HEK293T (cell line): Measurements from ENCODE around the gene ODF2L.

ENCODE experiments used
- CTCF ChIA-PET: fragments of 350-600 bp; formaldehyde crosslinking; extraction: SDS; loops from one replicate; lab custom pipeline; 2021; ENCODE audit warnings: antibody characterized with exemption, inconsistent platforms; lab: Yijun Ruan, JAX
- POLR2A ChIA-PET: fragments of 350-600 bp; formaldehyde crosslinking; extraction: SDS; loops from one replicate; lab custom pipeline; 2020; ENCODE audit warnings: antibody characterized with exemption, inconsistent platforms; lab: Yijun Ruan, JAX
- DNase-seq: peaks from one replicate; pipeline ENCODE4 v3.0.0; 2012; ENCODE audit warnings: mixed read lengths; ENCODE audit errors: extremely low spot score
- ARNT ChIP-seq: fragments of 450-650 bp; IDR thresholded peaks from 2 replicates; pipeline ENCODE4 v1.6.1; 2017; ENCODE audit warnings: mild to moderate bottlenecking
- BHLHE40 ChIP-seq: fragments of 450-650 bp; IDR thresholded peaks from 2 replicates; pipeline ENCODE4 v1.6.1; 2016; ENCODE audit warnings: mild to moderate bottlenecking, moderate library complexity, borderline replicate concordance
- CTBP1 ChIP-seq: fragments of 450-650 bp; IDR thresholded peaks from 2 replicates; pipeline ENCODE4 v1.6.1; 2016; ENCODE audit warnings: borderline replicate concordance
- ELF4 ChIP-seq: fragments of 450-650 bp; IDR thresholded peaks from 2 replicates; pipeline ENCODE4 v1.6.1; 2017; ENCODE audit warnings: antibody characterized with exemption
- FOXA1 ChIP-seq: fragments of 450-650 bp; IDR thresholded peaks from 2 replicates; pipeline ENCODE4 v1.6.1; 2016; ENCODE audit warnings: mild to moderate bottlenecking
- FOXK2 ChIP-seq: fragments of 450-650 bp; IDR thresholded peaks from 2 replicates; pipeline ENCODE4 v1.6.1; 2016; ENCODE audit warnings: mild to moderate bottlenecking
- FOXM1 ChIP-seq: fragments of 450-650 bp; IDR thresholded peaks from 2 replicates; pipeline ENCODE4 v1.6.1; 2017; ENCODE audit warnings: mild to moderate bottlenecking, borderline replicate concordance
- HDGF ChIP-seq: fragments of 450-650 bp; IDR thresholded peaks from 2 replicates; pipeline ENCODE4 v1.6.1; 2017; ENCODE audit warnings: antibody characterized with exemption, borderline replicate concordance
- L3MBTL2 ChIP-seq: fragments of 450-650 bp; conservative IDR thresholded peaks from 2 replicates; pipeline ENCODE4 v1.6.1; 2016; ENCODE audit warnings: mild to moderate bottlenecking
- LEF1 ChIP-seq: fragments of 450-650 bp; IDR thresholded peaks from 2 replicates; pipeline ENCODE4 v1.6.1; 2017; ENCODE audit warnings: mild to moderate bottlenecking, borderline replicate concordance
- NFRKB ChIP-seq: fragments of 450-650 bp; IDR thresholded peaks from 2 replicates; pipeline ENCODE4 v1.6.1; 2016; ENCODE audit warnings: mild to moderate bottlenecking, moderate library complexity
- SP1 ChIP-seq: fragments of 450-650 bp; IDR thresholded peaks from 2 replicates; pipeline ENCODE4 v1.6.1; 2017
- SUZ12 ChIP-seq: fragments of 450-650 bp; IDR thresholded peaks from 2 replicates; pipeline ENCODE4 v1.6.1; 2016; ENCODE audit warnings: mild to moderate bottlenecking
- TARDBP ChIP-seq: fragments of 450-650 bp; IDR thresholded peaks from 2 replicates; pipeline ENCODE4 v1.6.1; 2016
- ZNF384 ChIP-seq: fragments of 450-650 bp; IDR thresholded peaks from 2 replicates; pipeline ENCODE4 v1.6.1; 2016
- TF ChIP-seq, protein P1 (sequence below): fragments of 450-650 bp; IDR thresholded peaks from 2 replicates; pipeline ENCODE4 v1.6.1; 2016

The ODF2L gene, protein sequence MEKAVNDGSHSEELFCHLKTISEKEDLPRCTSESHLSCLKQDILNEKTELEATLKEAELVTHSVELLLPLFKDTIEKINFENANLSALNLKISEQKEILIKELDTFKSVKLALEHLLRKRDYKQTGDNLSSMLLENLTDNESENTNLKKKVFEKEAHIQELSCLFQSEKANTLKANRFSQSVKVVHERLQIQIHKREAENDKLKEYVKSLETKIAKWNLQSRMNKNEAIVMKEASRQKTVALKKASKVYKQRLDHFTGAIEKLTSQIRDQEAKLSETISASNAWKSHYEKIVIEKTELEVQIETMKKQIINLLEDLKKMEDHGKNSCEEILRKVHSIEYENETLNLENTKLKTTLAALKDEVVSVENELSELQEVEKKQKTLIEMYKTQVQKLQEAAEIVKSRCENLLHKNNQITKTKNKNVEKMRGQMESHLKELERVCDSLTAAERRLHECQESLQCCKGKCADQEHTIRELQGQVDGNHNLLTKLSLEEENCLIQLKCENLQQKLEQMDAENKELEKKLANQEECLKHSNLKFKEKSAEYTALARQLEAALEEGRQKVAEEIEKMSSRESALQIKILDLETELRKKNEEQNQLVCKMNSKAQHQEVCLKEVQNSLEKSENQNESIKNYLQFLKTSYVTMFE

DNA sequence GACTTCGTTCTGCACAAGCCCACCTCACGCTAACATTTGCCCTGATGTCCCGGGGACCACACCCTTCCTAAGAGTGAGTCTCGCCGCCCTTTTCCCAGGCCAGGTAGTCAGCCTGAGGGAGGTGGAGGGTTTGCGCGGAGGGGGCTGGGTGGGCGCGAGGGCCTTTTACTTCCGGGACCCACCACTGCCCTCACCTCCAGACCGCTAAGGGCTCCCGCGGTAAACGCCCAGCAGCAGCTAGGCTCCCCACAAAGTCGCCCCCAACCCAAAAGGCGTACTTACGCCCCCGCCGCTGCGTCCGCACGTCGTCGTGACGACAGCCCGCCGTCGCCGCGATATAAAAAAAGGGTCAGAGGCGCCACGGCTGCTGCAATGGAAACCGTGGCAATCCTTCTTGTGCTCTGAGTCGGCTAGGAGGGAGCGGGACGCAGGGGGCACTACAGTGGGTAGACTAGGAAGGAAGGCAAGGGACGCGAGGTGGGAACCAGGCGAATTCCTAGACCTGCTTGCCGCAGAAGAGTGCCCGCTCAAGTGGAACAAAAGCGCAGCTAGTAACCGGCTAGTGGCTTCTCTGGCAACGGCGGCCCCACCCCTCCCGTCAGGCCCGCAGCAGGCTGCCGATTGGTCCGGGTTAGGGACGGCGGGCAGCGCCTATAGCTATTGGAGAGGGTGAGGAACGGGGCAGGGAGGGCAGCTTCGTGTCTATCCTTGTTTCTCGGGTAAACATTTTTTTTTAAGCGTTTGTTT lies at the start of gene ODF2L:
TSS of gene ODF2L (minus strand) at position 573 of the 747 bp plus-strand sequence. CDS start 9,296 bp downstream, outside the sequence.
- ChIA-PET POLR2A (interaction anchor here (0.6 to 1.1 kb wide), 6 partner anchors 8 to 46 kb away, joined by 3 to 7 read pairs (median 4); no protein-coding TSS in a partner anchor), CTCF (no interaction called here)
- peak; percentile 91 for DNase-seq
- TF ChIP-seq ZNF384 (no peak), LEF1 (no peak), ARNT (no peak), L3MBTL2 (peak; percentile 88)

DNA sequence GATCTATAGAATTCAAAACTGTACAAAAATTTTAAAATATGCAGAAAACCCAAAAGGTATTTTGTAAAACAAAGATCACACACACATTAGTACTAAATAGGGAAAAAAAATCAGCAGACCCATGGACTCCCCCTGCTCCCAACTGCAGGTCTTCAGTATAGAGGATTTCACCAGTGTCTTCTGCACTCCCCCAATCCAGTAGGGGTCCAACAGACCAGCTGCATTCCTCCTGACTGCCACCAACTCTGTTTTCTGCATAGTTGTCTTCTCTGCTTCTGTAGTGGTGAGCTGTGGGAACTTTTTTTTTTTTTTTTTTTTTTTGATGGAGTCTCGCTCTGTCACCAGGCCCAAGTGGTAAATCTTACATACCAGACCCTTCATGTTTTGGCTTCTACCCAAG lies 49.8 kb upstream of the ODF2L start:
- ChIA-PET POLR2A (no interaction called here), CTCF (no interaction called here)
- TF ChIP-seq ELF4, result no peak
- no peak for TF ChIP-seq LEF1
- no peak for TF ChIP-seq FOXM1
- TF ChIP-seq FOXK2, result no peak
- no peak for TF ChIP-seq SUZ12
- TF ChIP-seq L3MBTL2, result no peak
- TF ChIP-seq ARNT, result no peak
- DNase-seq, result no peak

DNA sequence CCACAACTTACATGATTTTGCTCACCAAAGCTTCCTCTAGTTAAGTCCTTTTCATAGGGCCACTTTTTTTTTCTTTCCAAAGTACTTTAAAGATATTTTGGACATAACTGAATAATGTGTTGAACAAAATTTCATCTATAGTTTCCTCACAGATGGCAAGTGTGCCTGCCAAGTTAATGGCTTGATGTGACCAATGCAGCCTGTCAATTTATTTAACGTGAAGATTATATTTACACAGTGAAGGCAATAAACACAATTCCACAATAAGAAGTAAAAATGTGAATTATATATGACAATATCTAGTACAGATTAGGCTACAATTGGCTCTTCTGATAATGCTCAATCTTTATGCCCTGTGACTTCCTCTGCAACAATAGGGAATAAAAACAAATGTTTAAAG lies 45.9 kb upstream of the ODF2L start:
- no peak for DNase-seq
- POLR2A ChIA-PET, result interaction anchor here (0.9 kb wide), 1 partner anchor 46 kb away, joined by 3 read pairs; the partner anchor contains the start of gene ODF2L
- no peak for TF ChIP-seq ARNT
- TF ChIP-seq BHLHE40, result no peak
- TF ChIP-seq ELF4, result no peak
- TF ChIP-seq FOXM1, result no peak
- no peak for TF ChIP-seq LEF1
- no peak for TF ChIP-seq SP1
- no peak for TF ChIP-seq CTBP1
- TF ChIP-seq L3MBTL2, result no peak
- TF ChIP-seq ZNF384, result no peak
- CTCF ChIA-PET, result no interaction called here

- POLR2A ChIA-PET, result interaction anchor here (0.9 kb wide), 1 partner anchor 46 kb away, joined by 3 read pairs; the partner anchor contains the start of gene ODF2L
- CTCF ChIA-PET, result no interaction called here
- DNase-seq, result no peak
- no peak for TF ChIP-seq NFRKB
- no peak for TF ChIP-seq FOXK2
- no peak for TF ChIP-seq SP1
- no peak for TF ChIP-seq BHLHE40
- TF ChIP-seq FOXA1, result no peak
- no peak for TF ChIP-seq HDGF
- TF ChIP-seq CTBP1, result no peak
- TF ChIP-seq, protein P1, sequence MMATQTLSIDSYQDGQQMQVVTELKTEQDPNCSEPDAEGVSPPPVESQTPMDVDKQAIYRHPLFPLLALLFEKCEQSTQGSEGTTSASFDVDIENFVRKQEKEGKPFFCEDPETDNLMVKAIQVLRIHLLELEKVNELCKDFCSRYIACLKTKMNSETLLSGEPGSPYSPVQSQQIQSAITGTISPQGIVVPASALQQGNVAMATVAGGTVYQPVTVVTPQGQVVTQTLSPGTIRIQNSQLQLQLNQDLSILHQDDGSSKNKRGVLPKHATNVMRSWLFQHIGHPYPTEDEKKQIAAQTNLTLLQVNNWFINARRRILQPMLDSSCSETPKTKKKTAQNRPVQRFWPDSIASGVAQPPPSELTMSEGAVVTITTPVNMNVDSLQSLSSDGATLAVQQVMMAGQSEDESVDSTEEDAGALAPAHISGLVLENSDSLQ, result no peak
- TF ChIP-seq TARDBP, result no peak
- no peak for TF ChIP-seq ZNF384
- no peak for TF ChIP-seq LEF1
These were observed 45.5 kb upstream of the ODF2L start for GRCh38 chr1:86441581-86441980.

DNA sequence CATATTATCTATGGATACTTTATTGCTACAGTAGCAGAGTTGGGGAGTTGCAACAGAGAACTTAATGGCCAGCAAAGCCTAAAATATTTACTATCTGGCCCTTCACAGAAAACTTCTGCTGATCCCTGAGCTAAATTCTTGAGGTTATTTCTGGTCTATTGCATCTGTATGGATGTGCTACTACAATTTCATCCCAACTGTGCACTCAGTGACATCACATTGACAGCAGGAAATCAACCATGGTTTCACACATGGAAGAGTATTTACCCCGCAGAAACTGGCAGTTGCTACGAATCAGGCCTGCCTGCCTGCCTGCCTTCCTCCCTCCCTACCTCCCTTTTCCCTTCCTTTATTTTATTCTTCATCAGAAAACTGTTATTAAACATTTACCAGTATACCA lies 39.9 kb upstream of the ODF2L start:
- ChIA-PET POLR2A (no interaction called here), CTCF (interaction anchor here (0.7 kb wide), 1 partner anchor 274 kb away, joined by 9 read pairs; no protein-coding TSS in a partner anchor)
- no peak for TF ChIP-seq LEF1
- no peak for DNase-seq

DNA sequence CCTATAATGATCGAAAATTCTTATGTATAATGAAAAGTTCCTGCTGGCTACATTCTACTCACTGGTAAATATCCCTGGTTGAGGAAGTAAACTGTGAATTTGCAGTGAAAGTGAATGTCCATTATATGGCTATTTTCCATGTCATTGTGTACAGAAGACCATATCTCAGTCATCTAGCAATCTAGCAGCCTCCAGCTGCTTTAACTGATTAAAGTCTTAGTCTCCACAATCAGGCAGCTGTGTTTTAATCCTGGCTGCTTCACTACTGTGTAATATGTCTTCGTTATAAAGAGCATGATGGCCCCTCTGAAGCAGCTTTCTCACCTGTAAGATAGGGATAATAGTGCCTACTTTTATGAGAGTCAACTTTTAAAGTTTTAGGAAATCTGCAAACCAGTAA lies 39.2 kb upstream of the ODF2L start:
- CTCF ChIA-PET, result no interaction called here
- no peak for DNase-seq
- no peak for TF ChIP-seq NFRKB
- no peak for TF ChIP-seq TARDBP
- no peak for TF ChIP-seq FOXM1
- no peak for TF ChIP-seq LEF1
- no peak for TF ChIP-seq SP1
- TF ChIP-seq, protein P1, result no peak
- no peak for TF ChIP-seq FOXA1
- no peak for TF ChIP-seq ELF4
- no peak for TF ChIP-seq ZNF384
- TF ChIP-seq BHLHE40, result no peak
- no peak for TF ChIP-seq CTBP1
- no peak for TF ChIP-seq SUZ12
- TF ChIP-seq ARNT, result no peak
- TF ChIP-seq FOXK2, result no peak
- no peak for TF ChIP-seq HDGF
- POLR2A ChIA-PET, result no interaction called here
